ENCODE data around the gene MGLL. TPM values are rescaled to one million over a fixed set of nuclear protein-coding genes. Genes with fewer than 3 reads are reported as not detected.

The MGLL gene
- total and polyA plus RNA-seq, 9 of the 15 experiments (the other 6 are each of a cell fraction or from before 2014, with no cell fraction given) = 0.12 to 0.32 (median 0.18) TPM; not detected in 6

- CTCF ChIA-PET (ENCODE audit: low intra/inter-chr PET ratio) = no interaction called here
- TF ChIP-seq BRD9 (IDR thresholded peaks at IDR 0.05; ENCODE audit: low read depth, partially characterized antibody) = no peak
- no peak for TF ChIP-seq ZBED1 (IDR thresholded peaks at IDR 0.05)
- no peak for TF ChIP-seq ZNF277 (CRISPR knock-in tag; IDR thresholded peaks at IDR 0.05; ENCODE audit: borderline replicate concordance)
- no peak for TF ChIP-seq ZNF699 (CRISPR knock-in tag; IDR thresholded peaks at IDR 0.05; ENCODE audit: insufficient replicate concordance)
- TF ChIP-seq MEF2D (tag; conservative IDR thresholded peaks at IDR 0.05; ENCODE audit: low read depth) = no peak
- TF ChIP-seq JUN (IDR thresholded peaks at IDR 0.05; ENCODE audit: borderline replicate concordance, low read depth, low read length) = no peak
- no peak for TF ChIP-seq JUN (CRISPR knock-in tag; IDR thresholded peaks at IDR 0.05; ENCODE audit: borderline replicate concordance)
- no peak for TF ChIP-seq PYGO2 (tag; IDR thresholded peaks at IDR 0.05)
- no peak for TF ChIP-seq STAT5B (CRISPR knock-in tag; IDR thresholded peaks at IDR 0.05)
- TF ChIP-seq ZNF785 (CRISPR knock-in tag; IDR thresholded peaks at IDR 0.05) = no peak
- no peak for TF ChIP-seq FIP1L1 (IDR thresholded peaks at IDR 0.05; ENCODE audit: low read depth, low read length, poor library complexity, severe bottlenecking)
- no peak for TF ChIP-seq TARDBP (IDR thresholded peaks at IDR 0.05)
- TF ChIP-seq ZNF707 (CRISPR knock-in tag; conservative IDR thresholded peaks at IDR 0.05) = no peak
- TF ChIP-seq BRD4 (IDR thresholded peaks at IDR 0.05) = no peak
- no peak for TF ChIP-seq NCOR1 (IDR thresholded peaks at IDR 0.05)
- no peak for TF ChIP-seq ARID1B (IDR thresholded peaks at IDR 0.05)
- TF ChIP-seq ZBTB17 (CRISPR knock-in tag; IDR thresholded peaks at IDR 0.05) = no peak
- no peak for TF ChIP-seq PTBP1 (IDR thresholded peaks at IDR 0.05; ENCODE audit: low read depth, low read length)
- TF ChIP-seq, protein P1, sequence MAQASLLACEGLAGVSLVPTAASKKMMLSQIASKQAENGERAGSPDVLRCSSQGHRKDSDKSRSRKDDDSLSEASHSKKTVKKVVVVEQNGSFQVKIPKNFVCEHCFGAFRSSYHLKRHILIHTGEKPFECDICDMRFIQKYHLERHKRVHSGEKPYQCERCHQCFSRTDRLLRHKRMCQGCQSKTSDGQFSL (CRISPR knock-in tag; IDR thresholded peaks at IDR 0.05) = no peak
- TF ChIP-seq, protein P1 (tag; IDR thresholded peaks at IDR 0.05) = no peak
- TF ChIP-seq NFATC3 (IDR thresholded peaks at IDR 0.05) = no peak
Observed at GRCh38 chr3:127784283-127784682, 38.0 kb downstream of the MGLL start.

More at GRCh38 chr3:127784283-127784682, 38.0 kb downstream of the MGLL start:
- peaks cover 12 to 73% of the 10 kb centered on the region in 2 experiments for H3K27me3 ChIP-seq (ENCODE audit: control insufficient read depth in 2 of 2, insufficient read depth in 2 of 2, low read length in 2 of 2)
- H3K4me1 ChIP-seq (replicated peaks in 1 of 2; ENCODE audit: control insufficient read depth in 2 of 2, insufficient read depth in 2 of 2, low read length in 2 of 2) = no peaks in the 10 kb centered on the region; a peak in 1 of 5 replicates
- H2AFZ ChIP-seq (ENCODE audit: low read depth, low read length) = no peak overlapping the region
- 2% methylated on average over 7 of the region's 7 CpGs for WGBS (ENCODE audit: insufficient coverage, low coverage, missing lambda C conversion rate)
- no peak for ATAC-seq
- no peaks in the 10 kb centered on the region for H3K9me3 ChIP-seq (replicated peaks; ENCODE audit: control insufficient read depth, insufficient read depth, low read depth, low read length)
- no peak overlapping the region for H3K4me3 ChIP-seq
- no TSS peak for BruUV-seq (replicated peaks)
- intact Hi-C loops (cut with micrococcal nuclease) (no loop called here), in situ Hi-C loops (cut with MboI) (no loop called here)
- H3K9ac ChIP-seq (ENCODE audit: insufficient read depth in 1 of 2, low read depth in 2 of 2, low read length in 2 of 2) = no peak overlapping the region
- POLR2A ChIA-PET = no interaction called here
- H3K79me2 ChIP-seq (ENCODE audit: control insufficient read depth, insufficient read depth, low read length) = no peaks in the 10 kb centered on the region
- no peaks in the 10 kb centered on the region for H3K36me3 ChIP-seq (ENCODE audit: control insufficient read depth, insufficient read depth, low read length)
- H4K20me1 ChIP-seq (replicated peaks; ENCODE audit: control insufficient read depth, insufficient read depth, low read length) = no peaks in the 10 kb centered on the region; the same call in 1 of the 2 replicates
- no peak overlapping the region for H3K27ac ChIP-seq (ENCODE audit: extremely low read depth, low read depth, low read length)
- DNase-seq (ENCODE audit: extremely low read depth in 1 of 4, low spot score in 3 of 4) = no peak
- H3K9me1 ChIP-seq (ENCODE audit: control insufficient read depth, insufficient read depth, low read length) = no peaks in the 10 kb centered on the region
- no peak overlapping the region for H3K4me2 ChIP-seq (ENCODE audit: insufficient read depth, low read length)
- FAIRE-seq = no peak
